Body of pancreas (tissue), 4 donors: ENCODE data around the gene SCAANT1.

Source experiments
- CTCF ChIP-seq, 7 experiments: fragments of 450-650 bp in 4 of 7; fragments of 200-600 bp in 3 of 7; sonication (generic) in 3 of 7; IDR thresholded peaks; one replicate each; pipeline ENCODE4 v1.5.1; 2016 to 2019; ENCODE audit warnings: antibody characterized with exemption in 7 of 7
- POLR2A ChIP-seq, 3 donors: fragments of 450-650 bp; IDR thresholded peaks; one replicate each; pipeline ENCODE4 v1.6.1; 2016; ENCODE audit warnings: antibody characterized with exemption in 3 of 3, mild to moderate bottlenecking in 2 of 3

- TF ChIP-seq POLR2A (IDR thresholded peaks at IDR 0.05) (no peak), CTCF (IDR thresholded peaks at IDR 0.05) (no peak)
Measured at GRCh38 chr3:63910001-63910400, 2.2 kb downstream of the SCAANT1 start.
